GM06990 (cell line): ENCODE measurements around the gene PRAC2.

ENCODE experiments used
- DNase-seq: peaks from one replicate; pipeline ENCODE4 v3.0.0-alpha.2; 2011; ENCODE audit not compliant: insufficient read length; ENCODE audit errors: extremely low read depth
- H3K27me3 ChIP-seq: replicated peaks from 2 replicates; pipeline ENCODE4 v1.6.0; 2011; ENCODE audit warnings: low read length; ENCODE audit not compliant: control insufficient read depth, insufficient read depth
- H3K36me3 ChIP-seq: 2 replicates; pipeline ENCODE4 v1.5.1; 2011; ENCODE audit warnings: low read length; ENCODE audit not compliant: control insufficient read depth, insufficient read depth
- H3K4me3 ChIP-seq: replicated peaks from 2 replicates; pipeline ENCODE4 v1.5.1; 2011; ENCODE audit warnings: low read depth, mild to moderate bottlenecking, control low read depth, low read length
- CTCF ChIP-seq: IDR thresholded peaks from 2 replicates; pipeline ENCODE4 v1.5.1; 2011; ENCODE audit warnings: low read length, control low read depth, mild to moderate bottlenecking, inconsistent platforms; ENCODE audit not compliant: insufficient read depth, poor library complexity, severe bottlenecking

The PRAC2 gene

GRCh38 chr17:48718761-48719641 lies 4.0 kb upstream of the PRAC2 start:
- TF ChIP-seq CTCF, result no peak
- no peak for DNase-seq
- Histone ChIP-seq H3K27me3 (peaks cover 5% of the 10 kb centered on the region), H3K36me3 (no peaks in the 10 kb centered on the region), H3K4me3 (no peak overlapping the region)

GRCh38 chr17:48719642-48720265 lies 3.2 kb upstream of the PRAC2 start:
- H3K27me3 ChIP-seq, result peaks cover 5% of the 10 kb centered on the region
- no peak for DNase-seq
- no peak overlapping the region for H3K4me3 ChIP-seq

GRCh38 chr17:48720266-48721008 lies 2.5 kb upstream of the PRAC2 start:
- Histone ChIP-seq H3K4me3 (no peak overlapping the region), H3K27me3 (peaks cover 5% of the 10 kb centered on the region), H3K36me3 (no peaks in the 10 kb centered on the region)
- no peak for TF ChIP-seq CTCF
- no peak for DNase-seq

More at GRCh38 chr17:48719642-48720265, 3.2 kb upstream of the PRAC2 start:
- no peak for TF ChIP-seq CTCF
- H3K36me3 ChIP-seq, result no peaks in the 10 kb centered on the region

GRCh38 chr17:48721009-48721402 lies 2.0 kb upstream of the PRAC2 start:
- Histone ChIP-seq H3K27me3 (peaks cover 8% of the 10 kb centered on the region), H3K36me3 (no peaks in the 10 kb centered on the region), H3K4me3 (no peak overlapping the region)
- no peak for DNase-seq
- TF ChIP-seq CTCF, result no peak

- TF ChIP-seq CTCF, result no peak
- DNase-seq, result no peak
- H3K27me3 ChIP-seq, result peaks cover 8% of the 10 kb centered on the region
- H3K4me3 ChIP-seq, result no peak within 1 kb of the TSS
- no peaks in the 10 kb centered on the region for H3K36me3 ChIP-seq
Measured at GRCh38 chr17:48722201-48722907, 631 bp upstream of the PRAC2 start, which contains the start of gene PRAC1. Gene PRAC1 (minus strand): TSS chr17:48722518. CDS start chr17:48722392, 126 bp downstream.
